GM12801 (cell line): ENCODE measurements around the gene COQ4.

Experiments used
- TF ChIP-seq, protein P1 (sequence below): IDR thresholded peaks from one replicate; pipeline ENCODE4 v1.5.1; 2011; ENCODE audit warnings: control low read depth; ENCODE audit not compliant: insufficient read length; ENCODE audit errors: extremely low read depth

Gene COQ4

GRCh38 chr9:128339761-128340690 is 17.4 kb downstream of the COQ4 start, which contains the start of gene SLC27A4:
Gene SLC27A4, plus strand, starts transcription at chr9:128340527. Its CDS starts 2,606 bp downstream, at chr9:128343133.
- TF ChIP-seq, protein P1, sequence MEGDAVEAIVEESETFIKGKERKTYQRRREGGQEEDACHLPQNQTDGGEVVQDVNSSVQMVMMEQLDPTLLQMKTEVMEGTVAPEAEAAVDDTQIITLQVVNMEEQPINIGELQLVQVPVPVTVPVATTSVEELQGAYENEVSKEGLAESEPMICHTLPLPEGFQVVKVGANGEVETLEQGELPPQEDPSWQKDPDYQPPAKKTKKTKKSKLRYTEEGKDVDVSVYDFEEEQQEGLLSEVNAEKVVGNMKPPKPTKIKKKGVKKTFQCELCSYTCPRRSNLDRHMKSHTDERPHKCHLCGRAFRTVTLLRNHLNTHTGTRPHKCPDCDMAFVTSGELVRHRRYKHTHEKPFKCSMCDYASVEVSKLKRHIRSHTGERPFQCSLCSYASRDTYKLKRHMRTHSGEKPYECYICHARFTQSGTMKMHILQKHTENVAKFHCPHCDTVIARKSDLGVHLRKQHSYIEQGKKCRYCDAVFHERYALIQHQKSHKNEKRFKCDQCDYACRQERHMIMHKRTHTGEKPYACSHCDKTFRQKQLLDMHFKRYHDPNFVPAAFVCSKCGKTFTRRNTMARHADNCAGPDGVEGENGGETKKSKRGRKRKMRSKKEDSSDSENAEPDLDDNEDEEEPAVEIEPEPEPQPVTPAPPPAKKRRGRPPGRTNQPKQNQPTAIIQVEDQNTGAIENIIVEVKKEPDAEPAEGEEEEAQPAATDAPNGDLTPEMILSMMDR, result no peak

DNA sequence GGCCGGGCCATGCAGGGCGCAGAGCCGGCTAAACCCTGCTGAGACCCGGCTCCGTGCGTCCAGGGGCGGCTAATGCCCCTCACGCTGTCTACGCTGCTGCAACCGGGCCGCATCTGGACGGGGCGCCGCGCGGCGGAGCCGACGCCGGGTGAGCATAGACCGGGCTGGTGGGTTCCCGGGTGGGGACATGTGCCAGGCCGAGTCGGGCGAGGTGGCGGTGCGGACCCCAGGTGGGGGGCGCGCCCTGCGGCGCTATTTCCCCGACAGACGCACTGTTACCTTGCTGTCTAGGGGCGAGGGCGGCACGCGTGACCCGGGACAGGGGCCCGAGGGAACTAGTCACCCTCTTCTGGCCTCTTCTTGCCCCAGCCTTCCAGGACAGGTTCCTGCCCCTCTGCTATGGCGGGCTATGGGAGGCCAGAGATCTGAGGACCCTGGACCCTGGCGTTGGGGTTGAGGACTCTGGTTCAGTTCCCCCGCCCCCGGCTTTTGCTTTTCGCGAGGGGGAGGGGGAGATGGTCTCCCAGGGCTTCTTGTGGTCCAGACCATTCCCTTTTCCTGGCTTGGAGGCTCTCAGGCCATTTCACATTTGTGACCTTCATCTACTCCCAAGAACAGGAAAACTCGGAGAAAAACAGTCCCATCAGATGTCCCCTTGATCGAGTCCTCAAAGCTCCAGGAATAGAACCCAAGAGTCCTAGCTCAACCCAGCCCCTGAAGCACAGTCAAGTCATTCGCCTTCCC is 18.2 kb downstream of the COQ4 start:
- TF ChIP-seq, protein P1, result no peak

- TF ChIP-seq, protein P1, result no peak
Observed at GRCh38 chr9:128341435-128341849, 18.8 kb downstream of the COQ4 start.

GRCh38 chr9:128342971-128343680 is 20.5 kb downstream of the COQ4 start:
- TF ChIP-seq, protein P1, result no peak

DNA sequence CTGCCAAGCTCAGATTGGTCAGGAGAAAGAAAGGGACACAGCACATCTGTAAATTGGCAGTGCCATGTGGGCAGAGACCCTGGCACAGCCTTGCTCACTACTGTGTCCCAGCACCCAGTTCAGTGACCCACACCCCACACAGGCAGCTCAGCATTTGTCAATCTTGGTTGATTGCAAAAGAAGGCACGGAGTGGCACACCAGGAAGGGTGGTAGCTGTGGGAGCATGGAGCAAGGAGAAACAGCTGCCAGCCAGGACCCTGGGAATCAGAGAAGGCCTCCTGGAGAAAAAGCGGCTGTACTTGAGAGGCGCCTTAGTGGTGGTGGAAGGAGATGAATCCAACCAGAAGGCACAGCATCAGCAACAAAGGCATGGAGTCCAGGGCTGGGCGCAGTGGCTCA is 21.2 kb downstream of the COQ4 start:
- TF ChIP-seq, protein P1, result no peak

GRCh38 chr9:128344931-128345605 is 22.4 kb downstream of the COQ4 start:
- TF ChIP-seq, protein P1, result no peak

DNA sequence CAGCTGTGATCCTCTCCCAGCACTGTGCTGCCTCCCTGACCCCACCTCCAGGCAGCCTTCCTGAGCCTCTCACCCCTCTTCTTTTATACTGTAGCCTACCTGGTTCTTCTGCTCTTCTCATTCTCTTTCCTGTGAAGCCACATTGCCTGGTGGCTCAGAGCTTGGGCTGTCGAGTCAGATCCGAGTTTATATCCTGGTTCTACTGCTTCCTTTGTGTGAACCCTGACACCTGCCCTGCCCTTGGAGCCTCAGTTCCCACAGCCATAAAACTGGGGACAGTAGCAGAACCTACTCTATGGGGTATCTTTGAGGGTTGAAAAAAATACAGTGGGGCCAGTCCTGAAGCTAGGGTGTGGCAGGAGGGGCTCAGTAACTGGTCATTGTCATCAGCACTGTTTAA is 26.5 kb downstream of the COQ4 start:
- TF ChIP-seq, protein P1, result no peak
